ENCODE measurements around the gene FOXO3. TPM values are rescaled to one million over a fixed set of nuclear protein-coding genes. Genes with fewer than 3 reads are reported as not detected.

The FOXO3 gene
- total RNA-seq, 1 donor from 2014 or later, result 32.8 TPM

GRCh38 chr6:108596956-108597355 is 36.2 kb downstream of the FOXO3 start:
- Mint-ChIP-seq H3K9me3 (no peaks in the 10 kb centered on the region), H3K27ac (ENCODE audit: unreplicated experiment) (no peak overlapping the region), H3K27me3 (ENCODE audit: low read depth) (no peaks in the 10 kb centered on the region), H3K4me3 (no peak overlapping the region), H3K36me3 (ENCODE audit: low read depth) (no peaks in the 10 kb centered on the region), H3K4me1 (peaks cover 22% of the 10 kb centered on the region)
- no peak for TF ChIP-seq CTCF (conservative IDR thresholded peaks at IDR 0.05)
- DNase-seq (ENCODE audit: low read depth, low spot score), result no peak

- Mint-ChIP-seq H3K4me1 (peaks cover 15% of the 10 kb centered on the region), H3K27ac (ENCODE audit: unreplicated experiment) (no peak overlapping the region), H3K36me3 (ENCODE audit: low read depth) (no peaks in the 10 kb centered on the region), H3K4me3 (no peak overlapping the region), H3K27me3 (ENCODE audit: low read depth) (no peaks in the 10 kb centered on the region), H3K9me3 (no peaks in the 10 kb centered on the region)
- TF ChIP-seq CTCF (conservative IDR thresholded peaks at IDR 0.05), result no peak
- DNase-seq (ENCODE audit: low read depth, low spot score), result no peak
These were observed 37.0 kb downstream of the FOXO3 start for GRCh38 chr6:108597572-108598304.

- DNase-seq (ENCODE audit: low read depth, low spot score), result no peak
- TF ChIP-seq CTCF (conservative IDR thresholded peaks at IDR 0.05), result no peak
- Mint-ChIP-seq H3K9me3 (no peaks in the 10 kb centered on the region), H3K27ac (ENCODE audit: unreplicated experiment) (no peak overlapping the region), H3K4me1 (peaks cover 11% of the 10 kb centered on the region), H3K27me3 (ENCODE audit: low read depth) (no peaks in the 10 kb centered on the region), H3K4me3 (no peak overlapping the region), H3K36me3 (ENCODE audit: low read depth) (no peaks in the 10 kb centered on the region)
These were observed 37.7 kb downstream of the FOXO3 start for GRCh38 chr6:108598305-108598863.

- no peak for DNase-seq (ENCODE audit: low read depth, low spot score)
- H3K27me3 Mint-ChIP-seq (ENCODE audit: low read depth), result no peaks in the 10 kb centered on the region
- no peaks in the 10 kb centered on the region for H3K36me3 Mint-ChIP-seq (ENCODE audit: low read depth)
- H3K27ac Mint-ChIP-seq (ENCODE audit: unreplicated experiment), result no peak overlapping the region
- H3K4me3 Mint-ChIP-seq, result no peak overlapping the region
- H3K9me3 Mint-ChIP-seq, result no peaks in the 10 kb centered on the region
- peaks cover 23% of the 10 kb centered on the region for H3K4me1 Mint-ChIP-seq
- no peak for TF ChIP-seq CTCF (conservative IDR thresholded peaks at IDR 0.05)
These were observed 43.4 kb downstream of the FOXO3 start for GRCh38 chr6:108604156-108604555.

- Mint-ChIP-seq H3K27ac (ENCODE audit: unreplicated experiment) (no peak overlapping the region), H3K27me3 (ENCODE audit: low read depth) (no peaks in the 10 kb centered on the region), H3K4me3 (no peak overlapping the region), H3K9me3 (no peaks in the 10 kb centered on the region), H3K36me3 (ENCODE audit: low read depth) (no peaks in the 10 kb centered on the region), H3K4me1 (peaks cover 44% of the 10 kb centered on the region)
- no peak for TF ChIP-seq CTCF (conservative IDR thresholded peaks at IDR 0.05)
- no peak for DNase-seq (ENCODE audit: low read depth, low spot score)
These were observed 45.6 kb downstream of the FOXO3 start for GRCh38 chr6:108606250-108606690.
